UCSD-AML1 (cell line): ENCODE measurements around the gene COG4.
"Not testable (repeated sequence)": the region's sequence is repeated elsewhere in the genome, so short reads cannot be mapped to it uniquely, and the experiment has no call there.

ENCODE experiments used
- DNase-seq: peaks from one replicate; lab custom pipeline; 2025; ENCODE audit not compliant: unreplicated experiment; lab: John Stamatoyannopoulos, UW

Gene COG4

DNA sequence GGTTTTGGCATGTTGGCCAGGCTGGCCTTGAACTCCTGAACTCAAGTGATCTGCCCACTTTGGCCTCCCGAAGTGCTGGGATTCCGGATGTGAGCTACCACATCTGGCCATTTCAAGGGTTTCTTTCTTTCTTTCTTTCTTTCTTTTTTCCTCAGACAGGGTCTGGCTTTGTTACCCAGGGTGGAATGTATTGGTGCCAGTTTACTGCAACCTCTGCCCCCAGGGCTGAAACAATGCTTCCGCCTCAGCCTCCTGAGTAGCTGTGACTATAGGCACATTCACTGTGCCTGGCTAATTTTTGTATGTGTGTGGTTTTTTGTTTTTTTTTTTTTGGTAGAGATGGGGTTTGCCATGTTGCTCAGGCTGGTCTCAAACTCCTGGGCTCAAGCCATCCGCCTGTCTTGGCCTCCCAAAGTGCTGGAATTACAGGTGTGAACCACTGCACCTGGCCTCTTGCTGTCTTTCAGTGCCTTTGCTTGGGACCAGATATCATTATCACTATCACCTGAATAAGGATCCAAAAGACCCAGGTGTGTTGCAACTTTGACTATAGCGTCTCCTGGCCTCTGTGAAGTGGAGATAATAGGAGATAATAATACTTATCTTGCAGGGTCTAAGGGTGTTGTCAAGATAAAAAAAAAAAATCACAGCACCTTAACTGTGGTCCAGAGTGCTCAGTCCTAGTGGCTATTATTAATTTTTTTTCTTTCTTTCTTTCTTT, 65.7 kb downstream of the COG4 start:
- DNase-seq, result no peak

DNA sequence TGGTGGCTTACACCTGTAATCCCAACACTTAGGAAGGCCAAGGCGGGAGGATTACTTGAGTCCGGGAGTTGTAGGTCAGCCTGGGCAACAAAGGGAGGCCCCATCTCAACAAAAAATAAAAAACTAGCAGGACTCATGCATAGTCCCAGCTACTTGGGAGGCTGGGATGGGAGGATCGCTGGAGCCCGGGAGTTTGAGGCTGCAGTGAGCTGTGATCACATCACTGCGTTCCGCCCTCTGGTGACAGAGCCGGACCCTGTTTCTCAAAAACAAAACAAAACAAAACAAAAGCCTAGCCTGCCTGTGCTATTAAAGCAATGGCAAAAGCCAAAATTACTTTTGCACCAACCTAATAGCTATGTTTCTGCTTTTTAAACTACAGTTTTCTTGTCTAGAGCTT, 67.4 kb downstream of the COG4 start:
- no peak for DNase-seq

DNA sequence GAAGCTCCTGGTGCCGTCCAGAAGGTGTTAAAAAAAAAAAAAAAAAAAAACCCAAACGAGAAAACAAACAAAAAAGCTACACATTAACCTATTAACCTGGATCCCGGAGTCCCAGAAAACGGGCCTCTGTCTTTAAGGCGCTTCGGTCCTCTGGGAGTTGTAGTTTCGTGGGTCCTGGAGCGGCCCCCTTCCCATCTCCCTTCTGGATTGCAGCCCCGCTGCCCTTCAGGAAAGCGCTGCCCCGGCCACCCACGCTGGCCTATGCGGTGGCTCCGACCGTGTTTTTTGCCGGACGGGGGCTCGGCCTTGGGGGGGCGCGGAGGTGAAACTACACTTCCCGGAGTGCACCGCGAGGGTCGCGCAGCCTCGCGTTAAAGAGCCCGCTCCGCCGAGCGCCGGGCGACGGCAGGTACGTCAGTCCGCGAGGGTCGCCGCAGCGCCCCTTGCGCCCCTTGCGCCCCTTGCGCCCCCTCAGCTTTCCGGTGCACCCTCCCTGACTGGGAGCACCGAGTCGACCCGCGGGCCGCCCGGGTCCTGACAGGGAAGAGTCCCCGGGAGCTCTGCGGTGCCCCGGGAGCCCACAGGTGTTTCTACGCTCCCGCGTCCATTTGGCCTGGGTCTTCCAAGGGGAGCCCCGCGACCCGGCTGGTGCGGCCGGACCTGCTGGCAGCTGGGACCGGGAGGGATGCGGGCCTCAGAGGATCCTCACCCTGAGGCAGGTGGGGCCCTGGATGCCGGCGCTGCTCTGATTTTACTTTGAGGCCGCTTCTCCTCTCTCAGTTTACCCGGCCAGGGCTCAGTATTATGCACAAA, 68.9 kb downstream of the COG4 start, which contains the start of gene FCSK:
Gene FCSK, plus strand, starts transcription at position 374 of the 813 bp plus-strand sequence. CDS start 8,596 bp downstream, outside the sequence.
- DNase-seq, result peak; percentile 76

DNA sequence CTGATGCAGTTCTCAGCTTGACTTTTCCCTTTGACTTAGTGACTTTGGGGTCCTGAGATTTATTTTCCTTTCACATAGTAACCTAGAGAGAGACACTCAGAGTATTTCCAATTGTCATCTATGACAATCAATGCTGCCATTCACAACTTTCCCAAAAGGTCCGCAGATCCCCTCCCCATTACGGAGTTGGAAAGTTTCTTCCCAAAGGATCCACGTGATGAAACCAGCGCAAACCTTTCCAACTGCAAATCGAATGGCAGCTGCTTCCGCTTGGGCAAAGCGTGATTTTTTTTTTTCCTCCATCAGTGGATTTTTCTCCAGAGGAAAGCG, 69.5 kb downstream of the COG4 start:
- no peak for DNase-seq

DNA sequence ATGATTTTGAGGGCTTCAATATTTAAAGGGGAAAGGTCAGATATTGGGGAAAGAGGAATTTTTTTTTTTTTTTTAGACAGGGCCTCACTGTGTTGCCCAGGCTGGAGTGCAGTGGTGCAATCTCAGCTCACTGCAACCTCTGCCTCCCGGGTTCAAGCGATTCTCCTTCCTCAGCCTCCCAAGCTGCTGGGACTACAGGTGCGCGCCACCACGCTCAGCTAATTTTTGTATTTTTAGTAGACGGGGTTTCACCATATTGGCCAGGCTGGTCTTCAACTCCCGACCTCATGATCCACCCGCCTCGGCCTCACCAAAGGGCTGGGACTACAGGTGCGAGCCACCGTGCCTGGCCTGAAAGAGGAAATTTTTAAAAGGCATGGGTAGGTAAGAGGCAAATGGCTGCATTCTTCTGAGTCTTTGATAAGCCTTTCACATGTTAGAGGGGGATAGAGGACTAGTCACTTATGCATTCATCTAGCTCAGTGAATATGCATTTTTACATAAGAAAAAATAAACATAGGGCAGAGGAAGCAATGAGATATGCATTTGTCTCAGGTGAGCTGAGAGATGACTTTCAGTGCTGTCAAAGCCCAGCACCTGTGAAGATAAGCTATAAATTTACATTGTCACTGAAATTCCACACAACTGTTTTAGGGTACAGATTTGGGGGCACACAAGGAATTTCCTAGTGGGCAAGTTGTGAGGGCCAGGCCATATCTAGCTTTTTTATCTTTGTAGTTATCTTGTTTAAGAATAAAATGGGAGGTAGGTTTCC, 70.0 kb downstream of the COG4 start:
- DNase-seq, result no peak

DNA sequence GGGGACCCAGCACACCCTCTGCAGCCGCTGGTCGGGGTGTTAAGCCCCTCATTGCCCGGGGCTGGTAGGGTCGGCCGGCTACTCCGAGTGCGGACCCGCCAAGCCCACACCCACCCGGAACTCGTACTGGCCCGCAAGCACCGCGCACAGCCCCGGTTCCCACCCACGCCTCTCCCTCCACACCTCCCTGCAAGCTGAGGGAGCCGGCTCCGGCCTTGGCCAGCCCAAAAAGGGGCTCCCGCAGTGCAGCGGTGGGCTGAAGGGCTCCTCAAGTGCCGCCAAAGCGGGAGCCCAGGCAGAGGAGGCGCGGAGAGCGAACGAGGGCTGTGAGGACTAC, 72.4 kb downstream of the COG4 start:
- DNase-seq, result not testable (repeated sequence)

DNA sequence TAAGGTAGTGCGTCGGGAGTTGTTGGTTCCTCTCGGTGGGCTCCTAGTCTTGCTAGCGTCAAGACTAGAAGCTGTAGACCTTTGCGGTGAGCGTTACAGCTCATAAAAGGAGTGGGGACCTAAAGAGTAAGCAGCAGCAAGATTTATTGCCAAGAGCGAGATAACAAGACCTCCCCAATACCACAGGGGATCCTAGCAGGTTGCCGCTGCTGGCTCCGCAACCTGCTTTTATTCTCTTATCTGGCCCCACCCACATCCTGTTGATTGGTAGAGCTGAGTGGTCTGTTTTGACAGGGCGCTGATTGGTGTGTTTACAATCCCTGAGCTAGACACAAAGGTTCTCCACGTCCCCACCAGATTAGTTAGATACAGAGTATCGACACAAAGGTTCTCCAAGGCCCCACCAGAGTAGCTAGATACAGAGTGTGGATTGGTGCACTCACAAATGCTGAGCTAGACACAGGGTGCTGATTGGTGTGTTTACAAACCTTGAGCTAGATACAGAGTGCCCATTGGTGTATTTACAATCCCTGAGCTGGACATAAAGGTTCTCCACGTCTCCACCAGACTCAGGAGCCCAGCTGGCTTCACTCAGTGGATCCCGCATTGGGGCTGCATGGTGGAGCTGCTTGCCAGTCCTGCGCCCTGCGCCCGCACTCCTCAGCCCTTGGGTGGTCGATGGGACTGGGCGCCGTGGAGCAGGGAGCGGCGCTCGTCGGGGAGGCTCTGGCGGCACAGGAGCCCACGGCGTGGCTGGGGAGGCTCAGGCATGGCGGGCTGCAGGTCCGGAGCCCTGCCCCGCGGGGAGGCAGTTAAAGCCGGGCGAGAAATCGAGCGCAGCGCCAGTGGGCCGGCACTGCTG, 73.0 kb downstream of the COG4 start:
- not testable (repeated sequence) for DNase-seq

DNA sequence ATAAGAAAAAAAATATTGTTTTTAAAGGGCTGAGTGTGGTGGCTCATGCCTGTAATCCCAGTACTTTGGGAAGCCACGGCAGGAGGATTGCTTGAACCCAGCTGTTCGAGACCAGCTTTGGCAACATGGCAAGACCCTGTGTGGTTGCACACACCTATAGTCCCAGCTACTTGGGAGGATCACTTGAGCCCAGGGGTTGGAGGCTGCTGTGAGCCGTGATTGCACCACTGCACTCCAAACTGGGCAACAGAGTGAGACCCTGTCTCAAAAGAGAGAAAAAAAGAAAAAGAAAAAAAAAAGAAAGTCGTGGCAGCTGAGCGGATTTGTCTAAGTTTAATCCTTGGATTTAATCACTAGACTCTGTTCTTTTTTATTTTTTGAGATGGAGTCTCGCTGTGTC, 75.3 kb downstream of the COG4 start:
- DNase-seq, result no peak

DNA sequence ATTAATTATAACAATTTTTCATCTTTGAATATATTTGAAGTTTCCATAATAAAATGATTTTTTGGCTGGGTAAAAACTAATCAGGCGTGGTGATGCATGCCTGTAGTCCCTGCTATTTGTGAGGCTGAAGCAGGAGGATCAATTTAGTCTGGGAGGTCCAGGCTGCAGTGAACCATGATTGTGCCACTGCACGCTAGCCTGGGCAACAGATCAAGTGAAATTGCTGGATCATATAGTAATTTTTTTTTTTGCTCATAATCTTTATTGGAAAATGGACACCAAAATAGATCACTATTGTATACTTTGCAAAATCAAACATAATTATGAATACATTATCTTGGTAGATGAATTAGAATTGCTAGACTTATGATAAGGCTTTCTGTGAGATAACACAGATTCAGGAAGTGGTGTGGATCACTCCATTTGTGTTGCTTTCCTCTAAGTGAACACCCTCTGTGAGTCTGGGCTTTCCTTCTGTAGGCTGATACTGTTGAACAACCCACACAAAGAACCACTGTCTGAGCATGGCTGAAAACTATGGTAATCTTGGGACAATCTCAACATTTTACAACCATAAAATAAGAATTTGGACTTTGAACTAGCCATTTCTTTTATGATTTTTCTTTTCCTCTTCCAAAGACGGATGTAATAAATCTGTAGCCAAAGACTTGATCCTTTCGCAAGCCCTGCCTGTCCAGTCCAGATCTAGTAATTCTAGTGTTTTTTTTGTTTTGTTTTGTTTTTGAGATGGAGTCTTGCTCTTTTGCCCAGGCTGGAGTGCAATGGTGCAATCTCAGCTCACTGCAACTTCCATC, 78.9 kb downstream of the COG4 start:
- DNase-seq, result no peak

DNA sequence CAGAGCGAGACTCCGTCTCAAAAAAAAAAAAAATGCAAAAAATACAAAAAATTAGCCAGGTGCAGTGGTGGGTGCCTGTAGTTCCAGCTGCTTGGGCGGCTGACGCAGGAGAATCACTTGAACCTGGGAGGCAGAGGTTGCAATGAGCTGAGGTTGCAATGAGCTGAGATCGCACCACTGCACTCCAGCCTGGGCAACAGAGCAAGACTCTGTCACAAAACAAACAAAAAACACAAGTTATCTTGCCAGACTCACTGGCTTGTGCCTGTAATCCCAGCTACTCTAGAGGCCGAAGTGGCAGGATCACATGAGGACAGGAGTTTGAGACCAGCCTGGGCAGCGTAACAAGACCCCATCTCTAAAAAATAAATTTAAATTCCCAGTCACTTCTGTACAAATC, 81.0 kb downstream of the COG4 start:
- no peak for DNase-seq

DNA sequence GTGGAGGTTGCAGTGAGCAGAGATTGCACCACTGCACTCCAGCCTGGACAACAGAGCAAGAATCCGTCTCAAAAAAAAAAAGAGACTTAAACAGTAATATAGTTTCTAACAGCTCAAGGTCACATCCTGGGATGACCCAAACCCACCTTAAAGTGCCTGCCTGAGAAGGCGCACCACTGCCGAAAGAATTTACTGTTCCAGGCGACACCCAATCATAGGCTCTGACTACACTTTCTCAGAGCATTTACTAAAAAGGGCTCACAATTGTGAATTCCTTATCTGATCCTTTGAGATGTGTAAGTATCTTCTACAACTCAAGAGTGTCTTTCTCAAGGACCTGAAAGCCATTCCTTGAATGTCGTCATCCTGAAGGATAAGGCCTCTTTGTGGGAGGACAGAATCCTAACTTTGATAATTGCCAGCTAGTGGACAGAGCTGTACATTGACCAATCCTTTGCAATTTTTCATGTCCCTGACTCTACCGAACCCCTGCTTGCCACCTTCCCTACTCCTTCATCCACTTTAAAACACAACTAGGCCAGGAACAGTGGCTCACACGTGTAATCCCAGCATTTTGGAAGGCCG, 81.9 kb downstream of the COG4 start:
- no peak for DNase-seq

DNA sequence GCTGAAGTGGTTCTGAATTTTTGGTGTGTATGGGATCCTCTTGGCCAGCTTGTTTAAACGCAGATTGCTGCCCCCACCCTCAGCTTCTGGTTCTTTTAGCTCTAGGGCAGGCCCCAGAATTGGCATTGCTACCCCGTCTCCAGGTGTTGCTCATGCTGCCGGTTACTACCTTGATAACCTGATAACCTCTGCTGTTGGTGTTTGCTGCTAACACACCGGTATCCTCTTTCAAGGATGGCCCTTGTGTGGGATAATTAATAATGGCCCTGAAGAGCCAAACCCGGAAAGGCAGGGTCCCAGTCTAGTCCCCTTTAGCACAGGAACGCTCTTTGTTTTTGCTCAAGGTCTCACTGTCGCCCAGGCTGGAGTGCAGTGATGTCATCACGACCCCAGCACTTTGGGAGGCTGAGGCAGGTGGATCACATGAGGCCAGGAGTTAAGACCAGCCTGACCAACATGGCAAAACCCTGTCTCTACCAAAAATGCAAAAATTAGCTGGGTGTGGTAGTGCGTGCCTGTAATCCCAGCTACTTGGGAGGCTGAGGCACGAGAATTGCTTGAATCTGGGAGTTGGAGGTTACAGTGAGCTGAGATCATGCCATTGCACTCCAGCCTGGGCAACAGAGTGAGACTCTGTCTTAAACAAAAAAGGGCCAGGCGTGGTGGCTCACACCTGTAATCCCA, 83.2 kb downstream of the COG4 start:
- DNase-seq, result no peak

DNA sequence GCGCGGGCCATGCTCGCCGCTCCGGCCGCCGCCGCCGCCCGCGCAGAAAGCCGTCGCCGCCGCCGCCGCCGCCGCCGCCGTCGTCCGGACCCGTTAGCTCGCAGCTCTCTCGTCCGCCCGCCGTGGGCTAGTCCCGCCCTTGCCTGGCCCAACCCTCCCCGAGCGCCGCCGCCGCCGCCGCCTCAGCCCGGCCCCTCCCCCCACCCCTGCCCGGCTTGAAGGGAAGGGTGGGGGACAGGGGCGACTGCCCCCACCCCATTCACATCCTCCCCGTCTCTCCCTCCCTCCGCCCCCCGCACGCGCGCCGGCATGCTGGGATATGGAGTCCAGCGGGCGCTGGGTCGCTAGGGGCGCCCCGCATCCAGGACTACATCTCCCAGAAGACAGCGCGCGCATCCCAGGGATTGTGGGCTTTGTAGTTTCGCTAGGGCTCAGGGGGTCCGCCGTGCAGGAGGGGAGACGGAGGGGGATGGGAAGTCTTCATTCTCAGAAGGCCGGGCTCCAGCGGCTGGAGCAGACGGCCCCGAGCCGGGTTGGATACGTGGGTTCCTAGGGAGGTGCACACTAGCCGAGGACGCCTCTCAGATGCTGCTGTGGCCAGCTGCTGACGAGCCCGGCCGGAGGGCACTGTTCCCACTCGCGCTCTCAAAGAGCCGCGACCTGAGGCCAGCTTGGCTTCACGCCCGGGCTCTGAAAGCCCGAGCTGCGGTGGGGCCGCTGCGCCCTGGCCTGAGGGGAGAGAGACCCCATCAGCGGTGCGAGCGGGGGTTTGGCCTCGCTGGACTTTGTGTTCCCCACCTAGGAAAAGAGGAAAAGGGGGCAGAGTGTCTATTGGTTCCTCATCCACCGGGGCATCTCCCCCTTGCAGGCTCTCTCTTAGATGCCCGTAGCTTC, 84.1 kb downstream of the COG4 start, which contains the start of gene ST3GAL2:
Gene ST3GAL2, minus strand, starts transcription at position 132 of the 894 bp plus-strand sequence. CDS start 40,570 bp downstream, outside the sequence.
- DNase-seq, result peak; percentile 95

DNA sequence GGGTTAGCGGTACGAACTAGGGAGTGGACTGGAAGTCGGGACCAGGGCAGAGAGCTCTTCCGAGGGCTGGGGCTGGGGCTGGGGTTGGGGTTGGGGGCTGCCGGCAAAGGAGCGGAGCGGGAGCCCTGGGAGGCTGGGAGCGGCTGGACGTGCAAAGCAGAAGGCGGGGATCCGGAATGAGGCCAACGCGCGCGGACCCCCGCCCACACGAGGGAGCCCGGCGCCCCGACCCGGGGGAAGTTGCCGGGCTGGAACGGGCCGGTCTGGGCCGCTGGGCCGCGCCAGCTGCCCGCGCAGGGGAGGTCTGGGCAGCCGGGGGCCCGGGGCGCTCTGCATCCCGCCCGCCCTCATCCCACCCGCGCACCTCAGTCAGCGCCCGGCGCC, 84.8 kb downstream of the COG4 start:
- peak; percentile 58 for DNase-seq

DNA sequence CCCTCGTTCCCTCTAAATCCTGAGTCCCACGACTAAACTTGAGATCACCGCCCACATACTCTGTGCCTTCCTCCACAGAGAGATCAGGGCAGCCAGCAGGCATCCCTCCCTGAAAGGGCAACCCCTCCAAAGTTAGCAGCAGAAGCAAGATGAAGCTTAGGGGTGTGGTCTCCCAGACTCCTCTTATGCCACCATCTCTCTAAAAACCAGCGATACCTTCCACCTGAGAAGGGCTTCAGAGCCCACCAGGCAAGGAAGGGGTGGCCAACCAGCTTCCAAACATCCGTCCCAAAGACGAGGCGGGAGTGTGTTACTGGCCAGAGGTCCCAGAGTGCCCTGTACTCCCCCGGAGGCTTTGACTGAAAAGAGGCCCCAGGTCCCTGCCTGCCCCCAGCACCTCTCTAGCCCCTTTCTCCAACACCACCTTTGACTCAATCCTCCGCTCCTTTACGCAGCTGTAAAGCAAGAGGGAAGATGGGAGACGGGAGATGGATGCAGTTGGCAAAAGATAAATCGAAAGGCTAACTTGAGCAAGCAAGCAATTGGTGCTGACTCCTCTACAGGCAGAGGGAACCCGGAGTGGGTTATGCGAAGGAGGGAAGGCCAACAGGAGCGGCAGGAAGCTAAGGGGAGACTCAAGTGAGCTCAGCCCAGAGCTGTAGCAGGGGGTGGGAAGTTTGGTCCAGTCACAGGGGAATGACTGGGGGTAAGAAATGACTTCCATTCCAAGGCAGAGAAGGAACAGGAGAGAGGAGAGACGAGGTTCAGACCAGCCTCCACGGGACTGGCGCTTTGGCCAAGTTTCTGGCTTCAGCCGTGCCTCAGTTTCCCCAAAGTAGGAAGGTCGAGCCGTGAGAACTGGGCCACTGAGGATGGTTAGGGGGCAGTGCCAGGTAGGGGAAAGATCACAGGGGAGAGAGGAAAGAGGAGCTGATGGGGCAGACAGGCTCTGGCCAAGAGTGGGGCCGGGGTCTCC, 85.5 kb downstream of the COG4 start:
- DNase-seq, result peak; percentile 24

DNA sequence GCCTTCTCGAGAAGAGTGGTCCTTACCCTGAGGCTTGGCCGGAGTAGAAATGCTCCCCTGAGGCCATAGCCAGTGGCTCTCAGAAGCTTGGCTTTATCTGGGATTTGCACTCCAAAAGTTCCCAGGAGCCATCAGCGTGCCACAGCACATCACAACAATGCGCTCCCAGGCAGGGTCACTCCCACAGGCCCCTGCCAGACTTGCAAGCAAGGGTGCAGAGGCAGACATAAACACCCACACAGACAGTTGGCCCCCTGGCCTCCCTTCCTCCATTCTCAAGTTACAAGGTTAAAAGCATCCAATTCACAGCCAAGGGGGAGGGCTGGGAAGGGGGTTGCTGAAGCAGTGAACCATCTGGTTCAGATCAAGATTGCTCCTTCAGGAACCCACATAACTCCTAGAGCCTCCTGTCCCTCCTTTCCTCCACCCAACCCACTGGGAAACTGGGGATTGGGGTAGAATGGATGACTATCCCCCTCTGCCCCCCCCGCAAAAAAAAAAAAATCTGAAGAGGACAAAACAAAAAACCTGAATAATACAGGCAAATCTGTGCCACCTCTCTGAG, 86.3 kb downstream of the COG4 start:
- peak; percentile 22 for DNase-seq
